RWPE1 (cell line): ENCODE results near the gene FGB.

Experiments used
- CTCF ChIA-PET: fragments of 350-600 bp; sonication (Branson Sonifier 250); formaldehyde crosslinking; extraction: SDS; loops from one replicate; lab custom pipeline; 2021; lab: Yijun Ruan, JAX
- POLR2A ChIA-PET: fragments of 400-600 bp; formaldehyde crosslinking; extraction: SDS; loops from one replicate; lab custom pipeline; 2020; ENCODE audit warnings: antibody characterized with exemption; ENCODE audit not compliant: low non-redundant PET; lab: Yijun Ruan, JAX
- DNase-seq: peaks from one replicate; pipeline ENCODE4 v3.0.0; 2012; ENCODE audit warnings: low spot score
- H3K27ac ChIP-seq: fragments of 450-650 bp; 2 replicates; pipeline ENCODE4 v1.5.1; 2017
- TF ChIP-seq, protein P1 (sequence below): fragments of 450-650 bp; conservative IDR thresholded peaks from 2 replicates; pipeline ENCODE4 v1.5.1; 2017; ENCODE audit warnings: low read depth, mild to moderate bottlenecking

The FGB gene

DNA sequence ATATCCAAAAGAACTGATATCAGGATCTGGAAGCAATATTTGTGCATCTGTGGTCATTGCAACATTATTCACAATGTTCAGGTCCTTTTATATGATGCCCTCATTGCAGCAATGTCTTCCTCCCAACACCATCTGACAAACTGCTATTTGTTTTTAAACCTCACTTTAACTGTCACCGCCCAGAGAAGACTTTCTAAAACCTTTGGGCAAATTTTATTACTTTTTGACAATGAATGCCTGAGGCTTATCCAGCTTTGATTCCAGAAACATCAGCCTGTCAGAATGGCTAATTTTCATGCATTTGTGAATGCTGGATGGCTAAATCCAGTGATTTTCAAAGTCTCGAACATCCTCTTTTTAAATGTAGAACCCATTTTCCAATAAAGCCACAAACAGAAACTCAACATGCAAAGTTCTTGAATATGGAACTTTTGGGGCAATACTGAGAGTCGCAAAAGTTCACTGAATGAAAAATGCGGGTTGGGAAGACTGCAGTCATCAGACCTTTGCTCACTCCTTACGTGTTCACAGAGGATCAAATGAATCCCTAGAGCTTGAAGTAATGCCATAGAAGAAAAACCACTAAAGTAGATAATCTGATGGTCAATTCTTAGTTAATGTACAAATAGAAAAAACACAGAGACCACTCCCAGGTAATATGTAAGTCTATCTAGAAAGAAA lies 10.5 kb downstream of the FGB start:
- DNase-seq, result no peak
- ChIA-PET CTCF (interaction anchor here (0.6 kb wide), 1 partner anchor 345 kb away, joined by 3 read pairs; no protein-coding TSS in a partner anchor), POLR2A (no interaction called here)
- TF ChIP-seq, protein P1, sequence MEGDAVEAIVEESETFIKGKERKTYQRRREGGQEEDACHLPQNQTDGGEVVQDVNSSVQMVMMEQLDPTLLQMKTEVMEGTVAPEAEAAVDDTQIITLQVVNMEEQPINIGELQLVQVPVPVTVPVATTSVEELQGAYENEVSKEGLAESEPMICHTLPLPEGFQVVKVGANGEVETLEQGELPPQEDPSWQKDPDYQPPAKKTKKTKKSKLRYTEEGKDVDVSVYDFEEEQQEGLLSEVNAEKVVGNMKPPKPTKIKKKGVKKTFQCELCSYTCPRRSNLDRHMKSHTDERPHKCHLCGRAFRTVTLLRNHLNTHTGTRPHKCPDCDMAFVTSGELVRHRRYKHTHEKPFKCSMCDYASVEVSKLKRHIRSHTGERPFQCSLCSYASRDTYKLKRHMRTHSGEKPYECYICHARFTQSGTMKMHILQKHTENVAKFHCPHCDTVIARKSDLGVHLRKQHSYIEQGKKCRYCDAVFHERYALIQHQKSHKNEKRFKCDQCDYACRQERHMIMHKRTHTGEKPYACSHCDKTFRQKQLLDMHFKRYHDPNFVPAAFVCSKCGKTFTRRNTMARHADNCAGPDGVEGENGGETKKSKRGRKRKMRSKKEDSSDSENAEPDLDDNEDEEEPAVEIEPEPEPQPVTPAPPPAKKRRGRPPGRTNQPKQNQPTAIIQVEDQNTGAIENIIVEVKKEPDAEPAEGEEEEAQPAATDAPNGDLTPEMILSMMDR, result no peak
- no peak overlapping the region for H3K27ac ChIP-seq

GRCh38 chr4:154574311-154574710 lies 11.5 kb downstream of the FGB start:
- H3K27ac ChIP-seq, result no peak overlapping the region
- POLR2A ChIA-PET, result no interaction called here
- DNase-seq, result no peak
- CTCF ChIA-PET, result interaction anchor here (0.6 kb wide), 1 partner anchor 1212 kb away, joined by 3 read pairs; no protein-coding TSS in a partner anchor
- TF ChIP-seq, protein P1, result no peak

- no peak for DNase-seq
- POLR2A ChIA-PET, result no interaction called here
- CTCF ChIA-PET, result interaction anchor here (0.5 to 1.4 kb wide), 3 partner anchors 18 to 1156 kb away, joined by 3 to 5 read pairs (median 4); no protein-coding TSS in a partner anchor
- no peak overlapping the region for H3K27ac ChIP-seq
- TF ChIP-seq, protein P1, result no peak
Measured at GRCh38 chr4:154577324-154577723, 14.5 kb downstream of the FGB start.

DNA sequence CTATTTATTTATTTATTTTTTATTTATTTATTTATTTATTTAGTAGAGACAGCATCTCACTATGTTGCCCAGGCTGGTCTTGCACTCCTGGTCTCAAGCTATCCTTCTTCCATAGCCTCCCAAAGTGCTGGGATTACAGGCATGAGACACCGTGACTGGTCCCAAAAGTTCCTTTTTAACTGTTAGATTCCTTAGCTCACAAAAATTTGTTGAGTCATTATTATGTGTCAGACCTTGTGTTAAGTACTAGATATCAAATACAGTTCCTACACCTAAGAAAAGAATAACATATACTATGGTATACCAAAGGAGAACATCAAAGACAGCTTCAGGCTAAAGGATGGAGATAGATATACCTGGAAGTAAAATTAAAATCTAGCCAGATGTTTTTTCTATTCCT lies 16.1 kb downstream of the FGB start:
- no peak overlapping the region for H3K27ac ChIP-seq
- ChIA-PET CTCF (interaction anchor here (0.7 kb wide), 1 partner anchor 640 kb away, joined by 3 read pairs; no protein-coding TSS in a partner anchor), POLR2A (no interaction called here)
- TF ChIP-seq, protein P1, result no peak
- DNase-seq, result no peak

DNA sequence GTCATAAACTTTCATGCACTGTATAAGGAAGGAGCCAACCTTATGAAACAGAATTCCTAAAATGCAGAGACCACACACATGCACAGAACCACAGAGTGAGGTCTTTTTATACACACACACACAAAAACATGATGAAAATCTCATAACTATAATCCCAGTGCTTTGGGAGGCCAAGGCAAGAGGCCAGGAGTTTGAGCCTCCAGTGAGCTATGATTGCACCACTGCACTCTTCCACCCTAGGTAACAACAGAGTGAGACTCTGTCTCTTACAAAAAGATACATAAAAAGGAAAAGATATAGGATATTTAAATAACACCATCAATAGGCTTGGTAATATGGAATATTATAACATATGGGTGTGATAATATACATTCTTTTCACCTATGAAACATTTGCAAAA lies 17.1 kb downstream of the FGB start:
- no peak for DNase-seq
- TF ChIP-seq, protein P1, result no peak
- CTCF ChIA-PET, result no interaction called here
- H3K27ac ChIP-seq, result no peak overlapping the region
- POLR2A ChIA-PET, result no interaction called here

GRCh38 chr4:154582723-154583122 lies 19.9 kb downstream of the FGB start:
- CTCF ChIA-PET, result interaction anchor here (0.6 kb wide), 1 partner anchor 1084 kb away, joined by 3 read pairs; no protein-coding TSS in a partner anchor
- TF ChIP-seq, protein P1, result no peak

More at GRCh38 chr4:154582723-154583122, 19.9 kb downstream of the FGB start:
- no peak for DNase-seq
- no peak overlapping the region for H3K27ac ChIP-seq
- POLR2A ChIA-PET, result no interaction called here
